Sigmoid colon (tissue), 7 donors: ENCODE data around the gene TSPAN4. TPM values are rescaled to one million over a fixed set of nuclear protein-coding genes. Genes with fewer than 3 reads are reported as not detected.
A peak's percentile ranks its signal among the peaks of the same experiment; 100 is the strongest.

Experiments
- DNase-seq: peaks from one replicate; pipeline ENCODE4 v3.0.0-alpha.2; 2019
- H3K27ac ChIP-seq, 4 donors: fragments of 200-600 bp; sonication (generic); one replicate each; pipeline ENCODE4 v1.5.1; 2016 to 2019; ENCODE audit warnings: mild to moderate bottlenecking in 1 of 4
- H3K27me3 ChIP-seq, 3 donors: fragments of 200-600 bp; sonication (generic); one replicate each; pipeline ENCODE4 v1.5.1; 2019; ENCODE audit warnings: mild to moderate bottlenecking in 1 of 3
- H3K36me3 ChIP-seq, 4 donors: fragments of 200-600 bp; sonication (generic); one replicate each; pipeline ENCODE4 v1.5.1; 2016 to 2019
- H3K4me1 ChIP-seq, 4 donors: fragments of 200-600 bp; sonication (generic); one replicate each; pipeline ENCODE4 v1.5.1; 2017 to 2019
- H3K4me3 ChIP-seq, 4 donors: fragments of 200-600 bp; sonication (generic); one replicate each; pipeline ENCODE4 v1.5.1; 2017 to 2019; ENCODE audit warnings: mild to moderate bottlenecking in 2 of 4, moderate library complexity in 1 of 4
- H3K9me3 ChIP-seq, 4 donors: fragments of 200-600 bp in 3 of 4; sonication (generic) in 3 of 4; one replicate each; pipeline versions ENCODE4 v1.5.1 to v1.6.1; 2013 to 2019
- CTCF ChIP-seq, 4 experiments: fragments of 450-650 bp in 3 of 4; fragments of 200-600 bp in 1 of 4; IDR thresholded peaks; one replicate each; pipeline ENCODE4 v1.5.1; 2016 to 2019; ENCODE audit warnings: antibody characterized with exemption in 4 of 4, mild to moderate bottlenecking in 3 of 4, moderate library complexity in 2 of 4
- EP300 ChIP-seq, 4 donors: sonication (generic); formaldehyde crosslinking; IDR thresholded peaks; one replicate each; pipeline ENCODE4 v1.6.1; 2017; ENCODE audit warnings: antibody characterized with exemption in 4 of 4
- POLR2A ChIP-seq, 2 donors: fragments of 450-650 bp; IDR thresholded peaks; one replicate each; pipeline ENCODE4 v1.6.1; 2016; ENCODE audit warnings: antibody characterized with exemption in 2 of 2, mild to moderate bottlenecking in 2 of 2, moderate library complexity in 2 of 2
- POLR2AphosphoS5 ChIP-seq, 4 donors: sonication (generic); formaldehyde crosslinking; IDR thresholded peaks; one replicate each; pipeline ENCODE4 v1.6.1; 2017; ENCODE audit warnings: antibody characterized with exemption in 4 of 4
- WGBS, 2 donors: extraction: QIAGEN DNeasy Blood & Tissue Kit; methylation state at CpG; one replicate each; pipeline ENCODE4 v1.1.7; 2013; 5-methylcytosine and 5-hydroxymethylcytosine counted together
- intact Hi-C: fragments of 100-400 bp; cut with DNase I; formaldehyde crosslinking; loops from one replicate; pipeline ENCODE4 v1.15.1; 2023
- polyA plus RNA-seq, 3 donors: library from polyadenylated mRNA; stranded (reverse); fragments of 200-250 nt; gene quantifications; one replicate each; pipeline ENCODE4 v1.2.3, GENCODE V29; 2013
- total RNA-seq, 4 donors: library from RNA; depleted of rRNA; stranded (reverse); fragments of >200 nt; gene quantifications; one replicate each; pipeline ENCODE4 v1.1.0, GENCODE V29; 2016
- donor health status: healthy with polysubstance abuse.
- donor health status: Bipolar disorder and iron deficiency.
- donor health status: healthy.

The TSPAN4 gene
- total and polyA plus RNA-seq, 7 donors: 8.8 to 92.7 (median 79.2) TPM

- Histone ChIP-seq H3K36me3 (peaks cover 0 to 31% (median 6%) of the 10 kb centered on the region in 4 donors), H3K27me3 (no peaks in the 10 kb centered on the region), H3K27ac (peak overlapping the region; percentile 65 to 79 (median 70)), H3K4me1 (peaks cover 0 to 28% (median 20%) of the 10 kb centered on the region in 4 donors), H3K9me3 (no peaks in the 10 kb centered on the region), H3K4me3 (peak overlapping the region in 1 of 4 donors; percentile 28)
- intact Hi-C loops: no loop called here
- WGBS, 2 donors: 60 to 80% methylated on average over 21 of the region's 21 CpGs
- no peak for TF ChIP-seq EP300 (IDR thresholded peaks at IDR 0.05)
- TF ChIP-seq CTCF (IDR thresholded peaks at IDR 0.05): no peak
- TF ChIP-seq POLR2A (IDR thresholded peaks at IDR 0.05): no peak
- TF ChIP-seq POLR2AphosphoS5 (IDR thresholded peaks at IDR 0.05): no peak
- no peak for DNase-seq
Observed at GRCh38 chr11:860234-861104, 17.8 kb downstream of the TSPAN4 start.

- intact Hi-C loops: no loop called here
Observed at GRCh38 chr11:861105-861479, 18.4 kb downstream of the TSPAN4 start.

GRCh38 chr11:862081-862661 lies 19.5 kb downstream of the TSPAN4 start:
- Histone ChIP-seq H3K9me3 (no peaks in the 10 kb centered on the region), H3K27me3 (no peaks in the 10 kb centered on the region), H3K4me1 (peaks cover 0 to 28% (median 20%) of the 10 kb centered on the region in 4 donors), H3K36me3 (peaks cover 0 to 43% (median 12%) of the 10 kb centered on the region in 4 donors), H3K4me3 (no peak overlapping the region), H3K27ac (no peak overlapping the region)
- WGBS, 2 donors: 19 to 60% methylated on average over 20 of the region's 20 CpGs
- no peak for DNase-seq
- intact Hi-C loops: no loop called here
- TF ChIP-seq POLR2A (IDR thresholded peaks at IDR 0.05) (no peak), CTCF (IDR thresholded peaks at IDR 0.05) (no peak), POLR2AphosphoS5 (IDR thresholded peaks at IDR 0.05) (no peak), EP300 (IDR thresholded peaks at IDR 0.05) (no peak)

More at GRCh38 chr11:861105-861479, 18.4 kb downstream of the TSPAN4 start:
- Histone ChIP-seq H3K9me3 (no peaks in the 10 kb centered on the region), H3K4me1 (peaks cover 0 to 28% (median 20%) of the 10 kb centered on the region in 4 donors), H3K36me3 (peaks cover 0 to 33% (median 9%) of the 10 kb centered on the region in 4 donors), H3K27ac (no peak overlapping the region), H3K27me3 (no peaks in the 10 kb centered on the region), H3K4me3 (no peak overlapping the region)
- DNase-seq: no peak
- WGBS, 2 donors: 37 to 79% methylated on average over 14 of the region's 14 CpGs
- TF ChIP-seq POLR2AphosphoS5 (IDR thresholded peaks at IDR 0.05) (no peak), CTCF (IDR thresholded peaks at IDR 0.05) (no peak), POLR2A (IDR thresholded peaks at IDR 0.05) (no peak), EP300 (IDR thresholded peaks at IDR 0.05) (no peak)

- Histone ChIP-seq H3K4me1 (peaks cover 0 to 28% (median 20%) of the 10 kb centered on the region in 4 donors), H3K9me3 (no peaks in the 10 kb centered on the region), H3K4me3 (no peak overlapping the region), H3K27me3 (no peaks in the 10 kb centered on the region), H3K27ac (no peak overlapping the region), H3K36me3 (peaks cover 0 to 43% (median 12%) of the 10 kb centered on the region in 4 donors)
- TF ChIP-seq POLR2A (IDR thresholded peaks at IDR 0.05): no peak
- TF ChIP-seq CTCF (IDR thresholded peaks at IDR 0.05): no peak
- TF ChIP-seq EP300 (IDR thresholded peaks at IDR 0.05): no peak
- TF ChIP-seq POLR2AphosphoS5 (IDR thresholded peaks at IDR 0.05): no peak
- WGBS, 2 donors: 34 to 74% methylated on average over 12 of the region's 12 CpGs
- DNase-seq: no peak
- intact Hi-C loops: no loop called here
Observed at GRCh38 chr11:862696-863022, 20.0 kb downstream of the TSPAN4 start.
